IPS-20b (cell line): ENCODE measurements around the gene SURF2.
"Not testable (repeated sequence)": the region's sequence is repeated elsewhere in the genome, so short reads cannot be mapped to it uniquely, and the experiment has no call there.

Source experiments
- H3K27ac ChIP-seq: one replicate; pipeline ENCODE4 v1.5.1; 2013; ENCODE audit warnings: low read length
- H3K27me3 ChIP-seq: 2 replicates; pipeline ENCODE4 v1.6.1; 2013; ENCODE audit warnings: mild to moderate bottlenecking, low read length, inconsistent platforms; ENCODE audit not compliant: insufficient read depth
- H3K36me3 ChIP-seq: 2 replicates; pipeline ENCODE4 v1.6.1; 2013; ENCODE audit warnings: low read depth, mild to moderate bottlenecking, inconsistent platforms, low read length, moderate library complexity; ENCODE audit not compliant: insufficient read depth
- H3K4me1 ChIP-seq: 2 replicates; pipeline ENCODE4 v1.6.1; 2013; ENCODE audit warnings: mild to moderate bottlenecking, control low read depth, inconsistent platforms, low read length, moderate library complexity; ENCODE audit not compliant: insufficient read depth
- H3K4me3 ChIP-seq: 2 replicates; pipeline ENCODE4 v1.5.1; 2013; ENCODE audit warnings: mild to moderate bottlenecking, low read length, inconsistent platforms
- H3K9ac ChIP-seq: 2 replicates; pipeline ENCODE4 v1.6.1; 2013; ENCODE audit warnings: low read depth, mild to moderate bottlenecking, inconsistent platforms, low read length, moderate library complexity
- H3K9me3 ChIP-seq: 2 replicates; pipeline ENCODE4 v1.6.1; 2013; ENCODE audit warnings: mild to moderate bottlenecking, low read depth, low read length, inconsistent platforms; ENCODE audit not compliant: insufficient read depth

The SURF2 gene

GRCh38 chr9:133356391-133357091 is at the start of gene SURF2, which contains the start of gene SURF1:
Gene SURF2, plus strand, starts transcription at chr9:133356550. Its CDS starts 43 bp downstream, at chr9:133356593.
Gene SURF1, minus strand, starts transcription at chr9:133356487. Its CDS starts 34 bp downstream, at chr9:133356453.
- peaks cover 57% of the 10 kb centered on the region for H3K36me3 ChIP-seq
- no peaks in the 10 kb centered on the region for H3K9me3 ChIP-seq
- H3K4me3 ChIP-seq = peak within 1 kb of the TSS; percentile 97
- peak within 1 kb of the TSS; percentile 94 for H3K9ac ChIP-seq
- H3K27me3 ChIP-seq = no peaks in the 10 kb centered on the region
- H3K27ac ChIP-seq = no peak within 1 kb of the TSS
- no peaks in the 10 kb centered on the region for H3K4me1 ChIP-seq

DNA sequence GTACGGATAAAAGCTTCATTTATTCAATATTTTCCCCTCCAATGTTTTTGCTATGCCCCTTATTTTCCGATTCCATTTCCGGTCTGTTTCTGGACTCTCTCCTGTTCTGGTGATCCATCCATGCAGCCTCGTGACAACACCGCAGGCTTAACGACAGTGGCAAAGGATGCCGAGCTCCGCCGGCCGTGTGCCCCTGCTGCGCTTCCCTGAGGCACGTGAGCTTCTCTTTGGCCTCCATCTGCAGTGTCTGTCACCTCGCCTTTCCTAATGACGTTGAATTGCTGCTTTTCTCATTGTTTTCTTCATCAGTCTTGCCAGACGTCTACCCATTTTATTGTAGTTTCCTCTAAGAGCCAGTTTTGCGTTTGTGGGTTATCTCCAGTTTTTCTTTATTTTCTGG is 49.0 kb upstream of the SURF2 start:
- H3K4me1 ChIP-seq = no peaks in the 10 kb centered on the region
- H3K9me3 ChIP-seq = no peaks in the 10 kb centered on the region
- H3K9ac ChIP-seq = no peak overlapping the region
- peaks cover 4% of the 10 kb centered on the region; the same call in 1 of the 2 replicates for H3K27me3 ChIP-seq
- no peaks in the 10 kb centered on the region for H3K36me3 ChIP-seq
- no peak overlapping the region for H3K27ac ChIP-seq
- no peak overlapping the region for H3K4me3 ChIP-seq

- H3K36me3 ChIP-seq = no peaks in the 10 kb centered on the region
- H3K4me1 ChIP-seq = no peaks in the 10 kb centered on the region
- no peak overlapping the region for H3K27ac ChIP-seq
- H3K27me3 ChIP-seq = peaks cover 4% of the 10 kb centered on the region; the same call in 1 of the 2 replicates
- no peak overlapping the region for H3K9ac ChIP-seq
- H3K9me3 ChIP-seq = no peaks in the 10 kb centered on the region
- H3K4me3 ChIP-seq = no peak overlapping the region
Measured at GRCh38 chr9:133309608-133310007, 46.7 kb upstream of the SURF2 start.

GRCh38 chr9:133315997-133316396 is 40.4 kb upstream of the SURF2 start:
- Histone ChIP-seq H3K27me3 (no peaks in the 10 kb centered on the region), H3K4me3 (no peak overlapping the region), H3K9me3 (no peaks in the 10 kb centered on the region), H3K27ac (no peak overlapping the region), H3K36me3 (no peaks in the 10 kb centered on the region), H3K9ac (no peak overlapping the region), H3K4me1 (no peaks in the 10 kb centered on the region)

DNA sequence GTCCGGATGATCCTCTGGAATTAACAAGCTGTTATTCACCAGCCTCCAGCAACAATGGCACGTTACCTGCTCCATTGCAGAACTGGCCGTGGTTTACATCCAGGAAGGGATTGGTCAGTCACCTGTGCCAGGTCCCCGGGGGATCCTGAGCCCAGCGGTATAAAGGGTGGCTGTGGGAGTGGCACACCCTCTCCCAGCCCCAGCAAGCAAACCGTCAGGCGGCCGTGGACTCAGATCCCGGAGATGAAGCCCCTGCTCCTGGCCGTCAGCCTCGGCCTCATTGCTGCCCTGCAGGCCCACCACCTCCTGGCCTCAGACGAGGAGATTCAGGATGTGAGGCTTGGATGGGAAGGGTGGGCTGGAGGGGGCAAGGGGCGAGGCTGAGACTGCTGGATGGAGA is 38.8 kb upstream of the SURF2 start:
- not testable (repeated sequence) for H3K27ac ChIP-seq, H3K27me3 ChIP-seq, H3K36me3 ChIP-seq, H3K9me3 ChIP-seq, H3K9ac ChIP-seq, H3K4me1 ChIP-seq, H3K4me3 ChIP-seq

- H3K27me3 ChIP-seq = no peaks in the 10 kb centered on the region
- no peaks in the 10 kb centered on the region for H3K36me3 ChIP-seq
- no peak overlapping the region for H3K27ac ChIP-seq
- no peak overlapping the region for H3K9ac ChIP-seq
- no peak overlapping the region for H3K4me3 ChIP-seq
- H3K9me3 ChIP-seq = peaks cover 14% of the 10 kb centered on the region
- H3K4me1 ChIP-seq = no peaks in the 10 kb centered on the region
Measured at GRCh38 chr9:133320421-133320881, 35.9 kb upstream of the SURF2 start.

GRCh38 chr9:133321411-133321935 is 34.9 kb upstream of the SURF2 start:
- Histone ChIP-seq H3K27me3 (no peaks in the 10 kb centered on the region), H3K9ac (no peak overlapping the region), H3K27ac (no peak overlapping the region), H3K4me3 (no peak overlapping the region), H3K36me3 (no peaks in the 10 kb centered on the region), H3K9me3 (peaks cover 14% of the 10 kb centered on the region), H3K4me1 (no peaks in the 10 kb centered on the region)

- Histone ChIP-seq H3K27me3 (no peaks in the 10 kb centered on the region), H3K9me3 (peaks cover 14% of the 10 kb centered on the region), H3K4me1 (no peaks in the 10 kb centered on the region), H3K9ac (no peak overlapping the region), H3K27ac (no peak overlapping the region), H3K36me3 (no peaks in the 10 kb centered on the region), H3K4me3 (no peak overlapping the region)
Measured at GRCh38 chr9:133322701-133323100, 33.6 kb upstream of the SURF2 start.

DNA sequence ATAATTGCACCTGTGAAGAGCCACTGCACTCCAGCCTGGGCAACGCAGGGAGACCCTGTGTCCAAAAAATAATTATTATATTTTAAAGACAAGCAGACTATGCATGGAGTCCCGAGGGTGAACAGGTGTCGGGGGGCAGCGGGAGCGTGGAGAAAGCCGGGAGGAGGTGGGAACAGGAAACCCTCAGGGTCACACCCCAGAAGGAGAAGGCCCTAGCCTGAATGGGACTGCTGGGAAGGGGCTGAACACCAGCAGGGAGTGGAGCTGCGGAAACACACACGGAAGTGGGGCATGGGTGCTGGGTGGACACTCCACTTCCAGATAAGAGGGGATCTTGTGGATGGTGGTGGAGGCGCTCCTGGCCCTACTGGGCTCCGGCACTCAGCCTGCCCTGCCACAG is 33.1 kb upstream of the SURF2 start:
- Histone ChIP-seq H3K27ac (no peak overlapping the region), H3K4me1 (no peaks in the 10 kb centered on the region), H3K4me3 (no peak overlapping the region), H3K9ac (no peak overlapping the region), H3K9me3 (peaks cover 14% of the 10 kb centered on the region), H3K36me3 (no peaks in the 10 kb centered on the region), H3K27me3 (no peaks in the 10 kb centered on the region)

- H3K27me3 ChIP-seq = no peaks in the 10 kb centered on the region
- no peak overlapping the region for H3K27ac ChIP-seq
- no peaks in the 10 kb centered on the region for H3K36me3 ChIP-seq
- peaks cover 14% of the 10 kb centered on the region for H3K9me3 ChIP-seq
- no peak overlapping the region for H3K9ac ChIP-seq
- no peak overlapping the region for H3K4me3 ChIP-seq
- H3K4me1 ChIP-seq = no peaks in the 10 kb centered on the region
Measured at GRCh38 chr9:133323991-133324703, 32.2 kb upstream of the SURF2 start.

- peaks cover 24% of the 10 kb centered on the region for H3K36me3 ChIP-seq
- H3K9me3 ChIP-seq = peaks cover 14% of the 10 kb centered on the region
- not testable (repeated sequence) for H3K9ac ChIP-seq, H3K27me3 ChIP-seq, H3K4me3 ChIP-seq, H3K27ac ChIP-seq, H3K4me1 ChIP-seq
Measured at GRCh38 chr9:133327021-133327420, 29.3 kb upstream of the SURF2 start.
